ENCODE data around the gene KRT6A. TPM values are rescaled to one million over a fixed set of nuclear protein-coding genes. Genes with fewer than 3 reads are reported as not detected.

KRT6A gene
- total and polyA plus RNA-seq, 9 of the 15 experiments (the other 6 are each of a cell fraction or from before 2014, with no cell fraction given) = 0.26 TPM; not detected in 8

DNA sequence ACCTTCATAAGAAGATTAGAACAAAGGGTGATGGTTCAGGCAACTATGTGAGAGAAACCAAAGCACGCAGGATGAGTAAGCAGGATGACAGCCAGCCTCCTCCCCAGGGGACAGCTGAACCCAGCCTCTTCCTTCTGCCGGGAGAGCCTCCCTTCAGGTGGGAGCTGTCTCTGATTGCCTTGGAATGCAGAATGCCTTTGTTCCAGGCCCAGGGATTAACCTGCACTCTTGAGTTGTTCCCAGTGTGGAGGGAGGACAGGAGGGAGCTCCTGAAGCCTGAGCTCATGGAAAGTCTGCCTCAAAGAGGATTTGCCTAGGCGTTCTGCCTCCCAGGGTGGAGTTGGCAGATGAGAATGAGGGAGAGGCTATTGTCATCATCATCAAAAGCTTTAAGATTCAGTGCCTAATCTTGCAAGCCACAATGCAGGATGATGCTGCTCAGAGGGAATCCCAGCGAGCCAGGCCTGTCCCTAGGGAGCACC is 3.6 kb upstream of the KRT6A start:
- Histone ChIP-seq H3K4me2 (ENCODE audit: insufficient read depth, low read length) (no peak overlapping the region), H3K9me3 (replicated peaks; ENCODE audit: control insufficient read depth, insufficient read depth, low read depth, low read length) (no peaks in the 10 kb centered on the region), H3K36me3 (ENCODE audit: control insufficient read depth, insufficient read depth, low read length) (no peaks in the 10 kb centered on the region), H2AFZ (ENCODE audit: low read depth, low read length) (no peak overlapping the region), H3K4me3 (no peak overlapping the region), H4K20me1 (replicated peaks; ENCODE audit: control insufficient read depth, insufficient read depth, low read length) (no peaks in the 10 kb centered on the region; the same call in 1 of the 2 replicates), H3K9ac (ENCODE audit: insufficient read depth in 1 of 2, low read depth in 2 of 2, low read length in 2 of 2) (no peak overlapping the region), H3K27me3 (ENCODE audit: control insufficient read depth in 2 of 2, insufficient read depth in 2 of 2, low read length in 2 of 2) (peaks cover 11 to 18% of the 10 kb centered on the region in 2 experiments), H3K79me2 (ENCODE audit: control insufficient read depth, insufficient read depth, low read length) (no peaks in the 10 kb centered on the region), H3K9me1 (ENCODE audit: control insufficient read depth, insufficient read depth, low read length) (no peaks in the 10 kb centered on the region), H3K27ac (ENCODE audit: extremely low read depth, low read depth, low read length) (no peak overlapping the region), H3K4me1 (replicated peaks in 1 of 2; ENCODE audit: control insufficient read depth in 2 of 2, insufficient read depth in 2 of 2, low read length in 2 of 2) (no peaks in the 10 kb centered on the region)
- CTCF ChIA-PET (ENCODE audit: low intra/inter-chr PET ratio) = no interaction called here
- intact Hi-C loops (cut with micrococcal nuclease) (no loop called here), in situ Hi-C loops (cut with MboI) (no loop called here)
- no TSS peak for BruUV-seq (replicated peaks)
- DNase-seq (ENCODE audit: extremely low read depth in 1 of 4, low spot score in 3 of 4) (no peak), ATAC-seq (no peak), FAIRE-seq (no peak)
- TF ChIP-seq PHB2 (IDR thresholded peaks at IDR 0.05; ENCODE audit: low read depth) = no peak
- no peak for TF ChIP-seq SIN3B (IDR thresholded peaks at IDR 0.05; ENCODE audit: low read depth)
- TF ChIP-seq SMARCA4 (IDR thresholded peaks at IDR 0.05) = no peak
- TF ChIP-seq, protein P1, sequence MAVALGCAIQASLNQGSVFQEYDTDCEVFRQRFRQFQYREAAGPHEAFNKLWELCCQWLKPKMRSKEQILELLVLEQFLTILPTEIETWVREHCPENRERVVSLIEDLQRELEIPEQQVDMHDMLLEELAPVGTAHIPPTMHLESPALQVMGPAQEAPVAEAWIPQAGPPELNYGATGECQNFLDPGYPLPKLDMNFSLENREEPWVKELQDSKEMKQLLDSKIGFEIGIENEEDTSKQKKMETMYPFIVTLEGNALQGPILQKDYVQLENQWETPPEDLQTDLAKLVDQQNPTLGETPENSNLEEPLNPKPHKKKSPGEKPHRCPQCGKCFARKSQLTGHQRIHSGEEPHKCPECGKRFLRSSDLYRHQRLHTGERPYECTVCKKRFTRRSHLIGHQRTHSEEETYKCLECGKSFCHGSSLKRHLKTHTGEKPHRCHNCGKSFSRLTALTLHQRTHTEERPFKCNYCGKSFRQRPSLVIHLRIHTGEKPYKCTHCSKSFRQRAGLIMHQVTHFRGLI (CRISPR knock-in tag; IDR thresholded peaks at IDR 0.05) = no peak
- no peak for TF ChIP-seq MTA1 (IDR thresholded peaks at IDR 0.05; ENCODE audit: borderline replicate concordance)
- TF ChIP-seq ZNF696 (CRISPR knock-in tag; conservative IDR thresholded peaks at IDR 0.05) = no peak
- TF ChIP-seq BRCA1 (IDR thresholded peaks at IDR 0.05) = no peak
- TF ChIP-seq BRCA1 (CRISPR knock-in tag; IDR thresholded peaks at IDR 0.05) = no peak
- TF ChIP-seq PCBP1 (IDR thresholded peaks at IDR 0.05; ENCODE audit: low read depth, low read length, poor library complexity, severe bottlenecking) = no peak
- no peak for TF ChIP-seq SETDB1 (IDR thresholded peaks at IDR 0.05; ENCODE audit: low read length)
- no peak for TF ChIP-seq GTF2E2 (tag; IDR thresholded peaks at IDR 0.05)
- no peak for TF ChIP-seq TEAD1 (CRISPR knock-in tag; IDR thresholded peaks at IDR 0.05)
- TF ChIP-seq ZNF785 (CRISPR knock-in tag; IDR thresholded peaks at IDR 0.05) = no peak
- 0% methylated on average over 4 of the region's 4 CpGs for WGBS (ENCODE audit: insufficient coverage, low coverage, missing lambda C conversion rate)
- POLR2A ChIA-PET = interaction anchor here (0.5 kb wide), 1 partner anchor 139 kb away, joined by 3 read pairs; no protein-coding TSS in a partner anchor
